ENCODE measurements around the gene HNRNPL. TPM values are rescaled to one million over a fixed set of nuclear protein-coding genes. Genes with fewer than 3 reads are reported as not detected.

The HNRNPL gene
- total and polyA plus RNA-seq, 9 of the 15 experiments (the other 6 are each of a cell fraction or from before 2014, with no cell fraction given), result 39.5 to 610 (median 299) TPM

GRCh38 chr19:38816131-38816750, 33.5 kb downstream of the HNRNPL start (continued):
- no peak for TF ChIP-seq ZBTB40 (IDR thresholded peaks at IDR 0.05)
- no peak for TF ChIP-seq ZBTB40 (CRISPR knock-in tag; IDR thresholded peaks at IDR 0.05)
- no peak for TF ChIP-seq ZFPM2 (CRISPR knock-in tag; IDR thresholded peaks at IDR 0.05)
- TF ChIP-seq TAF7 (tag; IDR thresholded peaks at IDR 0.05), result no peak
